Astrocyte of the cerebellum (primary cell): Measurements from ENCODE around the gene ARRB2.

Experiments
- DNase-seq: peaks from one replicate; pipeline ENCODE4 v3.0.0-alpha.2; 2011; ENCODE audit warnings: low read depth
- H3K4me3 ChIP-seq: 2 replicates; pipeline ENCODE4 v1.5.1; 2011; ENCODE audit warnings: mild to moderate bottlenecking, low read depth, low read length, moderate library complexity
- in situ Hi-C: cut with HindIII; loops from 2 replicates; pipeline ENCODE4 v1.10.0; 2017; ENCODE audit warnings: low sequenced_read_pairs
- TF ChIP-seq, protein P1 (sequence below): IDR thresholded peaks from 2 replicates; pipeline ENCODE4 v1.5.1; 2012; ENCODE audit warnings: low read length, low read depth, moderate library complexity, mild to moderate bottlenecking; ENCODE audit errors: missing control alignments

ARRB2 gene

DNA sequence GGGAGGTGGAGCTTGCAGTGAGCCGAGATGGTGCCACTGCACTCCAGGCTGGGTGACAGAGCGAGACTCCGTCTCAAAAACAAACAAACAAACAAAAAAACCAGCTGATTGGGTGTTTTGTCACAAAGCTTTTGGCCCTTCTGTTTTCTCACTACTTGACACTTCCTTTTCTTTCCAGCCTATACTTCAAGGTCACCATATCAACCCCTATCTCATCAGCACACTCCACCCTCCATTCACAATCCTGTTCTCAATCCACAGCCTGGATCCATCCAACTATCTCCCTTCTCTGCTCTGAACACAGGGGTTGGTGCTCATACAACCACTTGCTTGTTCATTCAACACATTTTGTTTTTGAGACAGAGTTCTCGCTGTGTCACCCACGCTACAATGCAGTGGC, 14.2 kb downstream of the ARRB2 start:
- TF ChIP-seq, protein P1, sequence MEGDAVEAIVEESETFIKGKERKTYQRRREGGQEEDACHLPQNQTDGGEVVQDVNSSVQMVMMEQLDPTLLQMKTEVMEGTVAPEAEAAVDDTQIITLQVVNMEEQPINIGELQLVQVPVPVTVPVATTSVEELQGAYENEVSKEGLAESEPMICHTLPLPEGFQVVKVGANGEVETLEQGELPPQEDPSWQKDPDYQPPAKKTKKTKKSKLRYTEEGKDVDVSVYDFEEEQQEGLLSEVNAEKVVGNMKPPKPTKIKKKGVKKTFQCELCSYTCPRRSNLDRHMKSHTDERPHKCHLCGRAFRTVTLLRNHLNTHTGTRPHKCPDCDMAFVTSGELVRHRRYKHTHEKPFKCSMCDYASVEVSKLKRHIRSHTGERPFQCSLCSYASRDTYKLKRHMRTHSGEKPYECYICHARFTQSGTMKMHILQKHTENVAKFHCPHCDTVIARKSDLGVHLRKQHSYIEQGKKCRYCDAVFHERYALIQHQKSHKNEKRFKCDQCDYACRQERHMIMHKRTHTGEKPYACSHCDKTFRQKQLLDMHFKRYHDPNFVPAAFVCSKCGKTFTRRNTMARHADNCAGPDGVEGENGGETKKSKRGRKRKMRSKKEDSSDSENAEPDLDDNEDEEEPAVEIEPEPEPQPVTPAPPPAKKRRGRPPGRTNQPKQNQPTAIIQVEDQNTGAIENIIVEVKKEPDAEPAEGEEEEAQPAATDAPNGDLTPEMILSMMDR: no peak
- no peak for DNase-seq
- no peak overlapping the region for H3K4me3 ChIP-seq
- in situ Hi-C loops: loop anchor here (5.0 to 10.0 kb wide), 3 partner anchors 63 to 210 kb away; partner anchors contain the start of genes GLTPD2 and VMO1

DNA sequence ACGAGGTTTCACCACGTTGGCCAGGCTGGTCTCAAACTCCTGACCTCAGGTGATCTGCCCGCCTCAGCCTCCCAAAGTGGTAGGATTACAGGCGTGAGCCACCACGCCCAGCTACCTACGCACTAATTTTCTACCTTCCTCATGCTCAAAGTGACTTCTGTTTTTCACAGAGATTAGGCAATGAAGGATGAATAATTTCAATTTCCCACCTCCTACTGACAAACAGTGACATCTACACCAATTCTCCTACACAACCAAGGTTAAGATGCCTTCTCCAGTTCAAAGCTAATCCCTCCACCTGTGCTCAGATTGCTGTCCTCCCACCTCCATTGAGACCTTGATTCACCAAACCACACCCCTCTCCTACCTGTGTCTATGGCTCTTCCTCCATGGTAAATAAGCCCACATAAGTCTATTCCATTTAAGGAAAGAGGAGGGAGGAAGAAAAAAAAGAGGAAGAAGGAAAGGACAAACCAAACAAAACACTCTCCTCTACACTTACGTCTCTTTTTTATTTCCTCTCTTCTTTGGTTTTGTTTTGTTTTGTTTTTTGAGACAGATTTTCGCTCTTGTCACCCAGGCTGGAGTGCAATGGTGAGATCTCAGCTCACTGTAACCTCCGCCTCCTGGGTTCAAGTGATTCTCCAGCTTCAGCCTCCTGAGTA, 15.3 kb downstream of the ARRB2 start:
- TF ChIP-seq, protein P1: no peak
- no peak overlapping the region for H3K4me3 ChIP-seq
- in situ Hi-C loops: loop anchor here (5.0 to 10.0 kb wide), 3 partner anchors 62 to 211 kb away; partner anchors contain the start of genes GLTPD2 and VMO1
- DNase-seq: no peak

DNA sequence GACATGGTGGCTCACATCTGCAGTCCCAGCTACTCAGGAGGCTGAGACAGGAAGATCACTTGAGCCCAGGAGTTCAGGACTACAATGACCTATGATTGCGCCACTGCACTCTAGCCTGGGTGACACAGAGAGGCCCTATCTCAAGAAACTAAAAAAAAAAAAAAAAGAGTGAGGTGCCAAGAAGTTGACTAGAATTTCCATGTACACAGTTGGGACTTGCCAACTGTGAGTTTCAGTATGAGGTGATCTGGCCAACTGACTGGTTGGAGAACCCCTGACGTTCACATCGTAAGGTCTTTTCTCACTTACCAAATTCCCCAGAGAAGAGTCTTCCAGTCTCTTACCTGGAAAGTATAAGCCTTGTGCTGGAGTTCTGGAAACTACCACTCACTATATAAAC, 17.7 kb downstream of the ARRB2 start:
- in situ Hi-C loops: loop anchor here (5.0 to 10.0 kb wide), 3 partner anchors 59 to 213 kb away; partner anchors contain the start of genes GLTPD2 and VMO1
- TF ChIP-seq, protein P1: no peak
- H3K4me3 ChIP-seq: no peak overlapping the region
- no peak for DNase-seq

DNA sequence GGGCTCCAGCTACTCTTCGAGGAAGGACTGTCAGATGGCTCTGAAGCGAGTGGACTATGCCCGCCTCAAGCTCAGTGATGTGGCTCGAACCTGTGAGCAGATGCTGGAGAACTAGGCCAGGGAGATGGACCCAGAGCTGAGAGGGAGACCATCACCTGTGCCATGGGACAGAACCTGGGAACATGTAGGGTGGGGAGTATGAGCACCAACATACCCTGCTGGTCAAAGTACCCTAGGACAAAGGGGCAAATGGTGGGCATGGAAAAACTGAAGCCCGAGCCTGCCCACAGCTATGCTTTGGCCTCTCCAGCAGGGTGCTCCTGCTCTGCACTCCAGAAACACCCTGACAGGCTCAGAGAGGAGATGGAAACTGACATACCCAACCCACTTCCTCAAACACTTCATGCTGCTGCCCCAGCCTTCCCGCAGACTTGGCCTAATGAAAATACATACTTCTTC, 22.7 kb downstream of the ARRB2 start:
- in situ Hi-C loops: no loop called here
- no peak overlapping the region for H3K4me3 ChIP-seq
- no peak for DNase-seq
- TF ChIP-seq, protein P1: no peak

DNA sequence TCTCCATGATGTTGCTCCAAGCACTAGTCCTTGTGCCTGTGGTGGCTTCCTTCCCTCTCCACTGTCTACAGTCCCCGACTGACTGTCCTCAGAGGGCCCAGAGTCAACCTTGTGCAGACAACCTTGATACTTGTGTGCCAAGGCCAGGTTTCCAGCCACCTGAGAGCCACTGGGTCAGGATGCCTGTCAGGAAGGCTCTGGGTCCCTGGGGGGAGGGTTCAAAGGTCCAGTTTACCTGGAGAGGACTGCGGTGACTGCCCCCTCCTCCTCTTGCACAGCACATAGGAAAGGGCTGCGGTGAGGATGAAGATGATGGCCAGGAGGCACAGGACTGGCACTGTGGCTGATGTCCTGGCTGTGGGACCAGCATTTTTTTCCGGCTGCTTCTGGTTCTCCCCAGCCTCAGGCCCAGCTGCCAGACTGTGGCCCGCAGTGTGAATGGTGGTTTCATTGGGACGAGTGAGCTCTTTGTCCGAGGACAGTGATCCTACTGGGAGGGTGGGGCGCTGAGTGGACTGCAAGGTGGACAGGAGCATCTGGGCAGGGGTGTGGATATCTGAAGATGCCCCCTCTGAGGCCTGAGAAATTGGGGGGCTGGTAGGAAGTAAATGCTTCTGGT, 24.5 kb downstream of the ARRB2 start:
- TF ChIP-seq, protein P1: no peak
- DNase-seq: no peak
- H3K4me3 ChIP-seq: no peak overlapping the region
- in situ Hi-C loops: no loop called here

DNA sequence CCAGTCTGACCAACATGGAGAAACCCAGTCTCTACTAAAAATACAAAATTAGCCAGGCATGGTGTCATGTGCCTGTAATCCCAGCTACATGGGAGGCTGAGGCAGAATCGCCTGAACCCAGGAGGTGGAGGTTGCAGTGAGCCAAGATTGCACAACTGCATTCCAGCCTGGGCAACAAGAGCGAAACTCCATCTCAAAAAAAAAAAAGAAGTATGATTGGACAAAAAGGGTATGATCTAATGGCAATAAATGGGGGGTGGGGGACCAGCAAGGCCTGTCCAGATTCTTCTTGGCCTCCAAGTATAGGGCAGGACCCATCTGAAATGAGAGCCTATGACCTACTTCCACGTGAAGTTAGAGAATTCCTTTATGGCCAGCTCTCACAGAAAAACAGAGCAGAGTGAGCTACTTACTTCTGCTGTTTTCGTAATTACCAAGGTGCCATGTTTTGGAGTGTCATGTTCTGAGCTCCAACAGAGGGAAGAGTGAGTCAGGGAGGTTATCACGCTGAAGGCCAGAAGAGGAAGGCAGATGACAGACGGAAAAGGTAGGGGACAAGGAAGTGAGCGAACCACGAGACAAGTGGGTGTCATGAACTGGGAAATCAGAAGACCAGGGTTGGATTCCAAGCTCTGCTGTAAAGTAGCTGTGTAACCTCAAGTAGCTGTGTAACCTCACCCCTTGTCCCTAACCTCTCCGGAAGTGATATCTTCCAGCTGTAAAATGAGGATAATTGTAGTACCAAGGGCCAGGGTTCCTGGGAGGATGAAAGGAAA, 25.6 kb downstream of the ARRB2 start:
- no peak overlapping the region for H3K4me3 ChIP-seq
- in situ Hi-C loops: no loop called here

More for the DNA sequence above, 25.6 kb downstream of the ARRB2 start:
- no peak for DNase-seq
- TF ChIP-seq, protein P1: no peak
